Stimulated activated CD4-positive, alpha-beta T cell treated with anti-CD3 and anti-CD28 coated beads, Interleukin-15, amount 100 ng/mL, for 1 hour (primary cell): ENCODE results near the gene FAM83E.
"Not testable (repeated sequence)": the region's sequence is repeated elsewhere in the genome, so short reads cannot be mapped to it uniquely, and the experiment has no call there.

Experiments used
- DNase-seq, 2 donors: peaks; one replicate each; pipeline ENCODE4 v3.0.0-alpha.2; 2020; ENCODE audit warnings: low read depth in 1 of 2, low spot score in 1 of 2

Gene FAM83E

GRCh38 chr19:48641850-48642249 lies 27.0 kb upstream of the FAM83E start:
- DNase-seq: no peak

- no peak for DNase-seq
Measured at GRCh38 chr19:48639483-48640375, 24.9 kb upstream of the FAM83E start.

GRCh38 chr19:48638831-48639381 lies 24.0 kb upstream of the FAM83E start:
- DNase-seq: no peak

GRCh38 chr19:48637948-48638830 lies 23.3 kb upstream of the FAM83E start:
- peak; percentile 58 to 67 for DNase-seq

GRCh38 chr19:48637449-48637947 lies 22.6 kb upstream of the FAM83E start:
- peak; percentile 97 to 99 for DNase-seq

GRCh38 chr19:48636859-48637448 lies 22.1 kb upstream of the FAM83E start, which contains the start of gene DBP:
DBP (minus strand) TSS chr19:48637379; CDS start chr19:48636994, 385 bp downstream.
- DNase-seq: no peak

- DNase-seq: no peak
Measured at GRCh38 chr19:48635966-48636858, 21.3 kb upstream of the FAM83E start.

- DNase-seq: peak; percentile 59 to 71
Measured at GRCh38 chr19:48635263-48635965, 20.5 kb upstream of the FAM83E start.

GRCh38 chr19:48634424-48635262 lies 19.8 kb upstream of the FAM83E start:
- peak; percentile 84 to 91 for DNase-seq

GRCh38 chr19:48634036-48634342 lies 19.1 kb upstream of the FAM83E start:
- no peak for DNase-seq

- no peak for DNase-seq
Measured at GRCh38 chr19:48633148-48634035, 18.5 kb upstream of the FAM83E start.

GRCh38 chr19:48632692-48633147 lies 17.8 kb upstream of the FAM83E start:
- DNase-seq: no peak

- not testable (repeated sequence) for DNase-seq
Measured at GRCh38 chr19:48632286-48632685, 17.4 kb upstream of the FAM83E start.

- DNase-seq: no peak
Measured at GRCh38 chr19:48631225-48631624, 16.3 kb upstream of the FAM83E start.

GRCh38 chr19:48630296-48631063 lies 15.6 kb upstream of the FAM83E start:
- DNase-seq: no peak

GRCh38 chr19:48629599-48630295 lies 14.9 kb upstream of the FAM83E start:
- DNase-seq: no peak
